ENCODE data around the gene ANXA6.

DNA sequence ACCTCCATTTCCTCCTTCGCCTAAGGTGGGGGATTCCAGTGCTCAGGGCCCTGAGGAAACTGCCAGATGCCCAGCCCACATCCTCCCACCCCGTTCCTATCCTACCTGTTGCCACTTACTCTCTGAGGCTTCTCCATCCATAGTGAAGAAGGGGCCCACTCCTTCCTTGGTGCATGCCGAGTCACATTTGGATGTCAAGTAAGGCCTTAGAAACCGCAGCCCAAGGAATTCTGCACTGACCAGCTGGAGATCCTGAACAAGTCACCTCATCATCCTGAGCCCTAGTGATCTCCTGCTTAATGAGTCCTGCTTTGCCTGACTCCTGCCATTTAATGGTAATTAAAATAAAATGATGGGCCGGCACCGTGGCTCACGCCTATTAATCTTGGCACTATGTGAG lies 70.1 kb downstream of the ANXA6 start:
- TF ChIP-seq, protein P1, sequence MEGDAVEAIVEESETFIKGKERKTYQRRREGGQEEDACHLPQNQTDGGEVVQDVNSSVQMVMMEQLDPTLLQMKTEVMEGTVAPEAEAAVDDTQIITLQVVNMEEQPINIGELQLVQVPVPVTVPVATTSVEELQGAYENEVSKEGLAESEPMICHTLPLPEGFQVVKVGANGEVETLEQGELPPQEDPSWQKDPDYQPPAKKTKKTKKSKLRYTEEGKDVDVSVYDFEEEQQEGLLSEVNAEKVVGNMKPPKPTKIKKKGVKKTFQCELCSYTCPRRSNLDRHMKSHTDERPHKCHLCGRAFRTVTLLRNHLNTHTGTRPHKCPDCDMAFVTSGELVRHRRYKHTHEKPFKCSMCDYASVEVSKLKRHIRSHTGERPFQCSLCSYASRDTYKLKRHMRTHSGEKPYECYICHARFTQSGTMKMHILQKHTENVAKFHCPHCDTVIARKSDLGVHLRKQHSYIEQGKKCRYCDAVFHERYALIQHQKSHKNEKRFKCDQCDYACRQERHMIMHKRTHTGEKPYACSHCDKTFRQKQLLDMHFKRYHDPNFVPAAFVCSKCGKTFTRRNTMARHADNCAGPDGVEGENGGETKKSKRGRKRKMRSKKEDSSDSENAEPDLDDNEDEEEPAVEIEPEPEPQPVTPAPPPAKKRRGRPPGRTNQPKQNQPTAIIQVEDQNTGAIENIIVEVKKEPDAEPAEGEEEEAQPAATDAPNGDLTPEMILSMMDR (IDR thresholded peaks at IDR 0.05; ENCODE audit: insufficient read depth, low read length), result no peak
- no peak for TF ChIP-seq POLR2AphosphoS5 (IDR thresholded peaks at IDR 0.05; ENCODE audit: low read depth)
- TF ChIP-seq, protein P2, sequence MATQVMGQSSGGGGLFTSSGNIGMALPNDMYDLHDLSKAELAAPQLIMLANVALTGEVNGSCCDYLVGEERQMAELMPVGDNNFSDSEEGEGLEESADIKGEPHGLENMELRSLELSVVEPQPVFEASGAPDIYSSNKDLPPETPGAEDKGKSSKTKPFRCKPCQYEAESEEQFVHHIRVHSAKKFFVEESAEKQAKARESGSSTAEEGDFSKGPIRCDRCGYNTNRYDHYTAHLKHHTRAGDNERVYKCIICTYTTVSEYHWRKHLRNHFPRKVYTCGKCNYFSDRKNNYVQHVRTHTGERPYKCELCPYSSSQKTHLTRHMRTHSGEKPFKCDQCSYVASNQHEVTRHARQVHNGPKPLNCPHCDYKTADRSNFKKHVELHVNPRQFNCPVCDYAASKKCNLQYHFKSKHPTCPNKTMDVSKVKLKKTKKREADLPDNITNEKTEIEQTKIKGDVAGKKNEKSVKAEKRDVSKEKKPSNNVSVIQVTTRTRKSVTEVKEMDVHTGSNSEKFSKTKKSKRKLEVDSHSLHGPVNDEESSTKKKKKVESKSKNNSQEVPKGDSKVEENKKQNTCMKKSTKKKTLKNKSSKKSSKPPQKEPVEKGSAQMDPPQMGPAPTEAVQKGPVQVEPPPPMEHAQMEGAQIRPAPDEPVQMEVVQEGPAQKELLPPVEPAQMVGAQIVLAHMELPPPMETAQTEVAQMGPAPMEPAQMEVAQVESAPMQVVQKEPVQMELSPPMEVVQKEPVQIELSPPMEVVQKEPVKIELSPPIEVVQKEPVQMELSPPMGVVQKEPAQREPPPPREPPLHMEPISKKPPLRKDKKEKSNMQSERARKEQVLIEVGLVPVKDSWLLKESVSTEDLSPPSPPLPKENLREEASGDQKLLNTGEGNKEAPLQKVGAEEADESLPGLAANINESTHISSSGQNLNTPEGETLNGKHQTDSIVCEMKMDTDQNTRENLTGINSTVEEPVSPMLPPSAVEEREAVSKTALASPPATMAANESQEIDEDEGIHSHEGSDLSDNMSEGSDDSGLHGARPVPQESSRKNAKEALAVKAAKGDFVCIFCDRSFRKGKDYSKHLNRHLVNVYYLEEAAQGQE (IDR thresholded peaks at IDR 0.05; ENCODE audit: insufficient replicate concordance, low read depth), result no peak
- no peak for TF ChIP-seq GABPA (IDR thresholded peaks at IDR 0.05; ENCODE audit: low read depth)
